ENCODE data around the gene CMTM1.

The CMTM1 gene

DNA sequence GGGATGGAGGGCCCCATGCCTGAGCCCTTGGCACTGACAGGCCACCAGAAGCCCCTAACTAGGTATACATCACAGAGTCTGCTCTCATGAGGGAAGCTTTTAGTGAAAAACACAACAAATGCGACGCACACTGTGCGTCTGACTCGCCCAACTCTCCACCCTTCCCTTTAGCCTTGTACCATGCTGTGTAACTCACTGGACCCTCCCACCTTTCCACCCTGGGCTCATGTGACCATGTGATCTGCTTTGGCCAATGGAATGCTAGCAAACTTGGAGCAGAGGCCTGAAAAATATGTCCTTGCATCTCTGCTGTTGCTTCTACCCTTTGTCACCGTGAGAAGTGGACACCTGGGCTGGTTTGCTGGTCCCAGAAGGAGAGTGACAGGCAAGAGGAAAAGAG, 37.9 kb upstream of the CMTM1 start:
- DNase-seq (ENCODE audit: extremely low read depth, low read depth), result no peak
- TF ChIP-seq, protein P1, sequence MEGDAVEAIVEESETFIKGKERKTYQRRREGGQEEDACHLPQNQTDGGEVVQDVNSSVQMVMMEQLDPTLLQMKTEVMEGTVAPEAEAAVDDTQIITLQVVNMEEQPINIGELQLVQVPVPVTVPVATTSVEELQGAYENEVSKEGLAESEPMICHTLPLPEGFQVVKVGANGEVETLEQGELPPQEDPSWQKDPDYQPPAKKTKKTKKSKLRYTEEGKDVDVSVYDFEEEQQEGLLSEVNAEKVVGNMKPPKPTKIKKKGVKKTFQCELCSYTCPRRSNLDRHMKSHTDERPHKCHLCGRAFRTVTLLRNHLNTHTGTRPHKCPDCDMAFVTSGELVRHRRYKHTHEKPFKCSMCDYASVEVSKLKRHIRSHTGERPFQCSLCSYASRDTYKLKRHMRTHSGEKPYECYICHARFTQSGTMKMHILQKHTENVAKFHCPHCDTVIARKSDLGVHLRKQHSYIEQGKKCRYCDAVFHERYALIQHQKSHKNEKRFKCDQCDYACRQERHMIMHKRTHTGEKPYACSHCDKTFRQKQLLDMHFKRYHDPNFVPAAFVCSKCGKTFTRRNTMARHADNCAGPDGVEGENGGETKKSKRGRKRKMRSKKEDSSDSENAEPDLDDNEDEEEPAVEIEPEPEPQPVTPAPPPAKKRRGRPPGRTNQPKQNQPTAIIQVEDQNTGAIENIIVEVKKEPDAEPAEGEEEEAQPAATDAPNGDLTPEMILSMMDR (IDR thresholded peaks at IDR 0.05; ENCODE audit: low read depth, low read length), result no peak

GRCh38 chr16:66529475-66529874, 36.8 kb upstream of the CMTM1 start:
- no peak for DNase-seq (ENCODE audit: extremely low read depth, low read depth)
- TF ChIP-seq, protein P1 (IDR thresholded peaks at IDR 0.05; ENCODE audit: low read depth, low read length), result no peak

DNA sequence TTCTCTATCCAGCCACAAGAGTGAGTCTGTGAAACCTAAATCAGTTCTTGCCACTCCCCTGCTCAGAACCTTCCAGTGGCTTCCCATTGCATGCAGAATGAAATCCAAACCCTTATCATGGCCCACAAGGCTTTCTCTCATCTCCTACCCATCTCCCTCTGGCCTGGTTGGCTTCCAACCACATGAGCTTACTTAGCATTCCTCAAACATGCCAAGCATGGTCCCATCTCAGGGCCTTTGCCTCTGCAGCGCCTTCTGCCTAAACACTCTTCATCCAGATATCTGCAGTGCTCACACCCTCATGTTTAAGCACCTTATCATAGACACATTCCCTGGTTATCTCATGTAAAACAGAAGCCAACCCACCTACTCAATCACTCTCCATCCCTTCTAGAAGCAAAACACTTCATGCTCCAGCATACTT, 31.9 kb upstream of the CMTM1 start:
- TF ChIP-seq, protein P1 (IDR thresholded peaks at IDR 0.05; ENCODE audit: low read depth, low read length), result no peak
- no peak for DNase-seq (ENCODE audit: extremely low read depth, low read depth)

- TF ChIP-seq, protein P1 (IDR thresholded peaks at IDR 0.05; ENCODE audit: low read depth, low read length), result no peak
- DNase-seq (ENCODE audit: extremely low read depth, low read depth), result no peak
Observed at GRCh38 chr16:66536525-66536924, 29.7 kb upstream of the CMTM1 start.

DNA sequence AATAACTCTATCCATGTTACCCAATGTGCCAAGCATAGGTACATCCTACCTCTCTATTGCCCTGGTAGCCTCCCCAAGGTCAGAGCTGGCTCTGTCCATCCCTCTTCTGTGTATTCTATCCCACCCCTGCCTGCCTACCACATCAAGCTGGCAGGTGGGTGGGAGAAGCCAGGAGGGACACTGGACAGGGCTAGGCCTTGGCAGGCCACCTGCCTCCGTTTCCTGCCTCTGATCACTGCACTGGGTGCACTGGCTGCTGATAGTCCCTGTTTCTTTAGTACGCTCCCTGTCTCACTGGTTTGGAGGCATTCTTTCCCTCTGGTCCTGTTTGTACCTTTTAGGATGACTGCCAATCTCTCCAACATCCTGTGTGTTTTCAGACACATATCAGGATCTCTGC, 29.0 kb upstream of the CMTM1 start:
- TF ChIP-seq, protein P1 (IDR thresholded peaks at IDR 0.05; ENCODE audit: low read depth, low read length), result no peak
- no peak for DNase-seq (ENCODE audit: extremely low read depth, low read depth)

DNA sequence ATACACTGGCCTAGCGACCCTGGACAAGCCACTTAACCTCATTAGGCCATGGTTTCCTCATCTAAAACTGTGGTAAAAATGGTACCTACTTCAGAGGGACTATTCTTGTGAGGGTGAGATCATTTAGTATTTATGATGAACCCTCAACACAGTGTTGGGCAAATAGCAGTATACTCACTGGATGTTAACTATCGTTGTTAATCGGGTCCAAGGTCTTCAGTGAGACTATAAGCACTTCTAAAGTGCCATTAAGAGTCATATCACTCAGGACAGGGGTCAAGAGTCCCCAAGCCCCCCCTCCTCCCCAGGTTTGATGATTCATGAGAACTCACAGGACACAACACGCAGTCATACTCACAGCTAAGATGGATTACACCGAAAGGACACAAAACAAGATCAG, 27.3 kb upstream of the CMTM1 start:
- DNase-seq (ENCODE audit: extremely low read depth, low read depth), result no peak
- TF ChIP-seq, protein P1 (IDR thresholded peaks at IDR 0.05; ENCODE audit: low read depth, low read length), result no peak

DNA sequence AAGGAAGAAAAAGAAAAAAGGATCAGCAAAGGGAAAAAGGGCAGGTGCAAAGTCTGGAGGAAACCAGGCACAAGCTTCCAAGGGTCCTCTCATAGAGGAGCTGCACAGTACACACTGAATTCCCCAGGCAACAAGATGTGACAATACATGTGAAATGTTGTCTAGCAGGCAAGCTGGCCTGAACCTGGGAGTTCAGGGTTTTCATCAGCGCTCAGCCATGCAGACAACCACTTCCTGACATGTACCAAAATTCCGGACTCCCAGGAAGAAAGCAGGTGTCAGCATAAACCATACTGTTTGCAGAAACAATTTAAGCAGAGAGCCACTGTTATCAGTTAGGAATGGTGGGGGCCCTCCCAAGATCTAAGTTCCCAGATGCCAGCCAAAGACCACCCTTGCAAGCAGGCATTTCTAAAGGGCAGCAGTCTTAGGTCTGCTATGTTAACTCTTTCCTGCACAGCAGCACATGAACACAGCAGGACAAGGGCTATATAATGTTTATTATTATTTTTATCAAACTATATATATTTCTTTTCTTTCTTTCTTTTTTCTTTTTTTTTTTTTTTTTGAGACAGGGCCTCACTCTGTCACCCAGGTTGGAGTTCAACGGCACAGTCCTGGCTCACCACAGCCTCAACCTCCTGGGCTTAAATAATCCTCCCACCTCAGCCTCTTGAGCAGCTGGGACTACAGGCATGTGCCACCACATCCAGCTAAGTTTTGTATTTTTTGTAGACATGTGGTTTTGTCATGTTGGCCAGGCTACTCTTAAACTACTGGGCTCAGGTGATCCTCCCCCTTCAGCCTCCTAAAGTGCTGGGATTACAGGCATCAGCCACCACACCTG, 26.4 kb upstream of the CMTM1 start:
- TF ChIP-seq, protein P1 (IDR thresholded peaks at IDR 0.05; ENCODE audit: low read depth, low read length), result no peak
- no peak for DNase-seq (ENCODE audit: extremely low read depth, low read depth)
